Esophagus (tissue), 2 donors: ENCODE measurements around the gene SLC35A2. TPM values are rescaled to one million over a fixed set of nuclear protein-coding genes. Genes with fewer than 3 reads are reported as not detected.
"Not testable (repeated sequence)": the region's sequence is repeated elsewhere in the genome, so short reads cannot be mapped to it uniquely, and the experiment has no call there.

Source experiments
- H3K27ac ChIP-seq, 2 donors: one replicate each; pipeline ENCODE4 v1.5.1; 2013; ENCODE audit warnings: low read depth in 2 of 2, mild to moderate bottlenecking in 2 of 2, inconsistent platforms in 1 of 2, low read length in 1 of 2, moderate library complexity in 1 of 2
- H3K27me3 ChIP-seq, 2 donors: one replicate each; pipeline ENCODE4 v1.6.1; 2013; ENCODE audit warnings: low read length in 2 of 2, control low read depth in 1 of 2, mild to moderate bottlenecking in 1 of 2; ENCODE audit not compliant: insufficient read depth in 2 of 2, control insufficient read depth in 1 of 2
- H3K36me3 ChIP-seq, 2 donors: one replicate each; pipeline ENCODE4 v1.6.1; 2013; ENCODE audit warnings: low read length in 1 of 2; ENCODE audit not compliant: control insufficient read depth in 2 of 2, insufficient read depth in 2 of 2
- H3K4me1 ChIP-seq, 2 donors: one replicate each; pipeline ENCODE4 v1.6.1; 2013; ENCODE audit warnings: low read length in 1 of 2; ENCODE audit not compliant: control insufficient read depth in 2 of 2, insufficient read depth in 2 of 2
- H3K4me3 ChIP-seq, 2 donors: one replicate each; pipeline ENCODE4 v1.5.1; 2013; ENCODE audit warnings: low read length in 2 of 2, mild to moderate bottlenecking in 2 of 2, low read depth in 1 of 2, moderate library complexity in 1 of 2
- H3K9me3 ChIP-seq, 2 donors: one replicate each; pipeline ENCODE4 v1.6.1; 2013; ENCODE audit warnings: mild to moderate bottlenecking in 2 of 2, low read depth in 1 of 2, low read length in 1 of 2, moderate library complexity in 1 of 2; ENCODE audit not compliant: control insufficient read depth in 2 of 2, insufficient read depth in 1 of 2
- WGBS, 2 donors: extraction: QIAGEN DNeasy Blood & Tissue Kit; methylation state at CpG; one replicate each; pipeline ENCODE4 v1.1.7; 2013; 5-methylcytosine and 5-hydroxymethylcytosine counted together
- polyA plus RNA-seq, 2 donors: library from polyadenylated mRNA; stranded (reverse); fragments of 200-250 nt; gene quantifications; one replicate each; pipeline ENCODE4 v1.2.3, GENCODE V29; 2013
- donor health status: healthy with polysubstance abuse.
- donor health status: Bipolar disorder and iron deficiency.

Gene SLC35A2
- polyA plus RNA-seq, 2 donors: 6.9 to 22.1 TPM

GRCh38 chrX:48894891-48895290 lies 16.6 kb downstream of the SLC35A2 start:
- Histone ChIP-seq H3K9me3 (no peaks in the 10 kb centered on the region), H3K36me3 (peaks cover 0 to 4% of the 10 kb centered on the region in 2 donors), H3K4me3 (no peak overlapping the region), H3K4me1 (no peaks in the 10 kb centered on the region), H3K27me3 (no peaks in the 10 kb centered on the region), H3K27ac (no peak overlapping the region)
- 74 to 88% methylated on average over 6 of the region's 6 CpGs for WGBS, 2 donors

- Histone ChIP-seq H3K27me3 (no peaks in the 10 kb centered on the region), H3K27ac (no peak overlapping the region), H3K9me3 (no peaks in the 10 kb centered on the region), H3K4me3 (no peak overlapping the region), H3K36me3 (peaks cover 0 to 4% of the 10 kb centered on the region in 2 donors), H3K4me1 (no peaks in the 10 kb centered on the region)
- WGBS, 2 donors: 83 to 89% methylated on average over 16 of the region's 16 CpGs
These were observed 17.7 kb downstream of the SLC35A2 start for GRCh38 chrX:48893556-48894348.

GRCh38 chrX:48892896-48893295 lies 18.6 kb downstream of the SLC35A2 start:
- peaks cover 0 to 4% of the 10 kb centered on the region in 2 donors for H3K36me3 ChIP-seq
- H3K4me3 ChIP-seq: no peak overlapping the region
- no peaks in the 10 kb centered on the region for H3K9me3 ChIP-seq
- WGBS, 2 donors: 74 to 80% methylated on average over 4 of the region's 4 CpGs
- no peaks in the 10 kb centered on the region for H3K27me3 ChIP-seq
- H3K27ac ChIP-seq: no peak overlapping the region
- H3K4me1 ChIP-seq: no peaks in the 10 kb centered on the region

- Histone ChIP-seq H3K4me1 (no peaks in the 10 kb centered on the region), H3K36me3 (peaks cover 0 to 4% of the 10 kb centered on the region in 2 donors), H3K27me3 (no peaks in the 10 kb centered on the region), H3K27ac (peak overlapping the region; percentile 74 to 75), H3K4me3 (peak overlapping the region; percentile 54 to 58), H3K9me3 (no peaks in the 10 kb centered on the region)
- 1 to 36% methylated on average over 49 to 68 of the region's 68 CpGs for WGBS, 2 donors
These were observed 19.8 kb downstream of the SLC35A2 start for GRCh38 chrX:48891402-48892288.

- 1 to 31% methylated on average over 34 to 35 of the region's 35 CpGs for WGBS, 2 donors
- H3K36me3 ChIP-seq: peaks cover 0 to 4% of the 10 kb centered on the region in 2 donors
- H3K27me3 ChIP-seq: no peaks in the 10 kb centered on the region
- no peaks in the 10 kb centered on the region for H3K9me3 ChIP-seq
- no peaks in the 10 kb centered on the region for H3K4me1 ChIP-seq
- peak overlapping the region; percentile 74 to 75 for H3K27ac ChIP-seq
- peak overlapping the region; percentile 54 to 58 for H3K4me3 ChIP-seq
These were observed 20.5 kb downstream of the SLC35A2 start for GRCh38 chrX:48890934-48891401.

GRCh38 chrX:48890296-48890925 lies 21.0 kb downstream of the SLC35A2 start:
- Histone ChIP-seq H3K36me3 (peaks cover 0 to 4% of the 10 kb centered on the region in 2 donors), H3K27me3 (no peaks in the 10 kb centered on the region), H3K27ac (peak overlapping the region in 1 of 2 donors; percentile 3), H3K4me1 (no peaks in the 10 kb centered on the region), H3K4me3 (peak overlapping the region; percentile 54 to 58), H3K9me3 (no peaks in the 10 kb centered on the region)
- 18 to 45% methylated on average over 15 of the region's 15 CpGs for WGBS, 2 donors

- H3K27me3 ChIP-seq, H3K36me3 ChIP-seq, H3K4me3 ChIP-seq, H3K27ac ChIP-seq, H3K4me1 ChIP-seq, H3K9me3 ChIP-seq: not testable (repeated sequence)
- 76 to 79% methylated on average over 5 of the region's 5 CpGs for WGBS, 2 donors
These were observed 24.9 kb downstream of the SLC35A2 start for GRCh38 chrX:48886586-48886985.

- 74 to 75% methylated on average over 10 of the region's 10 CpGs for WGBS, 2 donors
- Histone ChIP-seq H3K36me3 (no peaks in the 10 kb centered on the region), H3K27me3 (peaks cover 0 to 2% of the 10 kb centered on the region in 2 donors)
These were observed 27.7 kb downstream of the SLC35A2 start for GRCh38 chrX:48883729-48884128.

GRCh38 chrX:48876944-48877343 lies 34.5 kb downstream of the SLC35A2 start:
- H3K36me3 ChIP-seq, H3K27me3 ChIP-seq, H3K4me3 ChIP-seq, H3K27ac ChIP-seq, H3K9me3 ChIP-seq, H3K4me1 ChIP-seq: not testable (repeated sequence)
- 56 to 78% methylated on average over 4 of the region's 4 CpGs for WGBS, 2 donors

More at GRCh38 chrX:48883729-48884128, 27.7 kb downstream of the SLC35A2 start:
- Histone ChIP-seq H3K9me3 (no peaks in the 10 kb centered on the region), H3K4me1 (no peaks in the 10 kb centered on the region), H3K4me3 (no peak overlapping the region), H3K27ac (no peak overlapping the region)
